Measurements from ENCODE around the gene ELK1. TPM values are rescaled to one million over a fixed set of nuclear protein-coding genes. Genes with fewer than 3 reads are reported as not detected.
"Not testable (repeated sequence)": the region's sequence is repeated elsewhere in the genome, so short reads cannot be mapped to it uniquely, and the experiment has no call there.

ELK1 gene
- total RNA-seq, 1 experiment from 2014 or later: 27.8 TPM

GRCh38 chrX:47603125-47603524, 47.2 kb downstream of the ELK1 start:
- not testable (repeated sequence) for H3K79me2 ChIP-seq (ENCODE audit: low read length); H3K9me3 ChIP-seq (ENCODE audit: low read length); H2AFZ ChIP-seq (ENCODE audit: low read length); DNase-seq; H3K36me3 ChIP-seq (ENCODE audit: insufficient read depth, low read length); H3K9me2 ChIP-seq (replicated peaks; ENCODE audit: insufficient read depth, low read length); H3K27me3 ChIP-seq (ENCODE audit: low read length); H3K4me3 ChIP-seq (ENCODE audit: low read length); H3K4me1 ChIP-seq (ENCODE audit: low read length); H3K27ac ChIP-seq (ENCODE audit: low read length); H3K9ac ChIP-seq (ENCODE audit: low read length); H4K20me1 ChIP-seq (ENCODE audit: insufficient read depth, low read depth, low read length); H3K4me2 ChIP-seq (ENCODE audit: low read depth, low read length, poor library complexity, severe bottlenecking)

- H3K27me3 ChIP-seq (ENCODE audit: low read length): no peaks in the 10 kb centered on the region
- no peak overlapping the region for H3K4me3 ChIP-seq (ENCODE audit: low read length)
- no peaks in the 10 kb centered on the region for H3K36me3 ChIP-seq (ENCODE audit: insufficient read depth, low read length)
- H3K27ac ChIP-seq (ENCODE audit: low read length): no peak overlapping the region
- no peaks in the 10 kb centered on the region for H3K4me1 ChIP-seq (ENCODE audit: low read length)
- no peak overlapping the region for H3K9ac ChIP-seq (ENCODE audit: low read length)
- H3K4me2 ChIP-seq (ENCODE audit: low read depth, low read length, poor library complexity, severe bottlenecking): no peak overlapping the region
- no peaks in the 10 kb centered on the region for H3K79me2 ChIP-seq (ENCODE audit: low read length)
- no peaks in the 10 kb centered on the region for H3K9me2 ChIP-seq (replicated peaks; ENCODE audit: insufficient read depth, low read length)
- DNase-seq: no peak
- no peak overlapping the region for H2AFZ ChIP-seq (ENCODE audit: low read length)
- H3K9me3 ChIP-seq (ENCODE audit: low read length): peaks cover 8% of the 10 kb centered on the region; the same call in 1 of the 2 replicates
- no peaks in the 10 kb centered on the region for H4K20me1 ChIP-seq (ENCODE audit: insufficient read depth, low read depth, low read length)
Measured at GRCh38 chrX:47597222-47597621, 53.1 kb downstream of the ELK1 start.

- Histone ChIP-seq H4K20me1 (ENCODE audit: insufficient read depth, low read depth, low read length) (no peaks in the 10 kb centered on the region), H3K27me3 (ENCODE audit: low read length) (no peaks in the 10 kb centered on the region), H3K27ac (ENCODE audit: low read length) (no peak overlapping the region), H3K36me3 (ENCODE audit: insufficient read depth, low read length) (no peaks in the 10 kb centered on the region), H3K4me1 (ENCODE audit: low read length) (no peaks in the 10 kb centered on the region), H3K4me3 (ENCODE audit: low read length) (no peak overlapping the region), H3K4me2 (ENCODE audit: low read depth, low read length, poor library complexity, severe bottlenecking) (no peak overlapping the region), H3K9ac (ENCODE audit: low read length) (no peak overlapping the region), H3K9me3 (ENCODE audit: low read length) (peaks cover 8% of the 10 kb centered on the region; the same call in 1 of the 2 replicates), H3K79me2 (ENCODE audit: low read length) (no peaks in the 10 kb centered on the region), H2AFZ (ENCODE audit: low read length) (no peak overlapping the region), H3K9me2 (replicated peaks; ENCODE audit: insufficient read depth, low read length) (no peaks in the 10 kb centered on the region)
- DNase-seq: no peak
Measured at GRCh38 chrX:47596256-47596655, 54.1 kb downstream of the ELK1 start.

GRCh38 chrX:47595716-47596251, 54.6 kb downstream of the ELK1 start:
- no peak overlapping the region for H3K9ac ChIP-seq (ENCODE audit: low read length)
- peaks cover 8% of the 10 kb centered on the region; the same call in 1 of the 2 replicates for H3K9me3 ChIP-seq (ENCODE audit: low read length)
- no peaks in the 10 kb centered on the region for H3K9me2 ChIP-seq (replicated peaks; ENCODE audit: insufficient read depth, low read length)
- no peaks in the 10 kb centered on the region for H3K4me1 ChIP-seq (ENCODE audit: low read length)
- H3K79me2 ChIP-seq (ENCODE audit: low read length): no peaks in the 10 kb centered on the region
- DNase-seq: no peak
- H4K20me1 ChIP-seq (ENCODE audit: insufficient read depth, low read depth, low read length): no peaks in the 10 kb centered on the region
- H3K27me3 ChIP-seq (ENCODE audit: low read length): no peaks in the 10 kb centered on the region
- no peak overlapping the region for H3K4me2 ChIP-seq (ENCODE audit: low read depth, low read length, poor library complexity, severe bottlenecking)
- no peak overlapping the region for H3K27ac ChIP-seq (ENCODE audit: low read length)
- H2AFZ ChIP-seq (ENCODE audit: low read length): no peak overlapping the region
- no peak overlapping the region for H3K4me3 ChIP-seq (ENCODE audit: low read length)
- H3K36me3 ChIP-seq (ENCODE audit: insufficient read depth, low read length): no peaks in the 10 kb centered on the region

GRCh38 chrX:47593522-47593921, 56.8 kb downstream of the ELK1 start:
- no peak overlapping the region for H3K4me3 ChIP-seq (ENCODE audit: low read length)
- no peaks in the 10 kb centered on the region for H3K4me1 ChIP-seq (ENCODE audit: low read length)
- H3K79me2 ChIP-seq (ENCODE audit: low read length): no peaks in the 10 kb centered on the region
- H3K27ac ChIP-seq (ENCODE audit: low read length): no peak overlapping the region
- DNase-seq: no peak
- no peak overlapping the region for H2AFZ ChIP-seq (ENCODE audit: low read length)
- no peaks in the 10 kb centered on the region for H3K27me3 ChIP-seq (ENCODE audit: low read length)
- no peaks in the 10 kb centered on the region for H3K9me2 ChIP-seq (replicated peaks; ENCODE audit: insufficient read depth, low read length)
- H3K4me2 ChIP-seq (ENCODE audit: low read depth, low read length, poor library complexity, severe bottlenecking): no peak overlapping the region
- peaks cover 8% of the 10 kb centered on the region; the same call in 1 of the 2 replicates for H3K9me3 ChIP-seq (ENCODE audit: low read length)
- no peaks in the 10 kb centered on the region for H3K36me3 ChIP-seq (ENCODE audit: insufficient read depth, low read length)
- H4K20me1 ChIP-seq (ENCODE audit: insufficient read depth, low read depth, low read length): no peaks in the 10 kb centered on the region
- H3K9ac ChIP-seq (ENCODE audit: low read length): no peak overlapping the region

GRCh38 chrX:47590984-47591383, 59.4 kb downstream of the ELK1 start:
- Histone ChIP-seq H3K27me3 (ENCODE audit: low read length) (no peaks in the 10 kb centered on the region), H3K4me3 (ENCODE audit: low read length) (no peak overlapping the region), H3K36me3 (ENCODE audit: insufficient read depth, low read length) (no peaks in the 10 kb centered on the region), H2AFZ (ENCODE audit: low read length) (no peak overlapping the region), H3K4me2 (ENCODE audit: low read depth, low read length, poor library complexity, severe bottlenecking) (no peak overlapping the region), H3K9me3 (ENCODE audit: low read length) (no peaks in the 10 kb centered on the region), H3K9ac (ENCODE audit: low read length) (no peak overlapping the region), H3K79me2 (ENCODE audit: low read length) (no peaks in the 10 kb centered on the region), H4K20me1 (ENCODE audit: insufficient read depth, low read depth, low read length) (no peaks in the 10 kb centered on the region), H3K27ac (ENCODE audit: low read length) (no peak overlapping the region), H3K9me2 (replicated peaks; ENCODE audit: insufficient read depth, low read length) (no peaks in the 10 kb centered on the region), H3K4me1 (ENCODE audit: low read length) (no peaks in the 10 kb centered on the region)
- no peak for DNase-seq

GRCh38 chrX:47587906-47588735, 62.2 kb downstream of the ELK1 start:
- no peaks in the 10 kb centered on the region for H3K4me1 ChIP-seq (ENCODE audit: low read length)
- no peak overlapping the region for H3K27ac ChIP-seq (ENCODE audit: low read length)
- no peaks in the 10 kb centered on the region for H3K9me3 ChIP-seq (ENCODE audit: low read length)
- H3K9me2 ChIP-seq (replicated peaks; ENCODE audit: insufficient read depth, low read length): no peaks in the 10 kb centered on the region
- no peak overlapping the region for H3K4me3 ChIP-seq (ENCODE audit: low read length)
- H3K36me3 ChIP-seq (ENCODE audit: insufficient read depth, low read length): no peaks in the 10 kb centered on the region
- H2AFZ ChIP-seq (ENCODE audit: low read length): no peak overlapping the region
- H3K4me2 ChIP-seq (ENCODE audit: low read depth, low read length, poor library complexity, severe bottlenecking): no peak overlapping the region
- no peak overlapping the region for H3K9ac ChIP-seq (ENCODE audit: low read length)
- no peak for DNase-seq
- no peaks in the 10 kb centered on the region for H3K79me2 ChIP-seq (ENCODE audit: low read length)
- H4K20me1 ChIP-seq (ENCODE audit: insufficient read depth, low read depth, low read length): no peaks in the 10 kb centered on the region
- H3K27me3 ChIP-seq (ENCODE audit: low read length): no peaks in the 10 kb centered on the region

GRCh38 chrX:47587091-47587891, 63.1 kb downstream of the ELK1 start:
- Histone ChIP-seq H3K9ac (ENCODE audit: low read length) (no peak overlapping the region), H3K9me3 (ENCODE audit: low read length) (no peaks in the 10 kb centered on the region), H3K27me3 (ENCODE audit: low read length) (no peaks in the 10 kb centered on the region), H4K20me1 (ENCODE audit: insufficient read depth, low read depth, low read length) (no peaks in the 10 kb centered on the region), H3K4me3 (ENCODE audit: low read length) (no peak overlapping the region), H3K4me2 (ENCODE audit: low read depth, low read length, poor library complexity, severe bottlenecking) (no peak overlapping the region), H3K4me1 (ENCODE audit: low read length) (no peaks in the 10 kb centered on the region), H3K79me2 (ENCODE audit: low read length) (no peaks in the 10 kb centered on the region), H3K9me2 (replicated peaks; ENCODE audit: insufficient read depth, low read length) (no peaks in the 10 kb centered on the region), H2AFZ (ENCODE audit: low read length) (no peak overlapping the region), H3K27ac (ENCODE audit: low read length) (no peak overlapping the region), H3K36me3 (ENCODE audit: insufficient read depth, low read length) (no peaks in the 10 kb centered on the region)
- no peak for DNase-seq
